HCT116 (cell line): ENCODE measurements around the gene HECW1.

ENCODE experiments used
- CBX3 ChIP-seq: IDR thresholded peaks from 2 replicates; pipeline ENCODE4 v1.6.1; 2012; ENCODE audit warnings: low read depth
- EZH2 ChIP-seq: fragments of 200-600 bp; sonication (generic); IDR thresholded peaks from 2 replicates; pipeline ENCODE4 v1.6.1; 2017; ENCODE audit warnings: antibody characterized with exemption, mixed run types
- POLR2AphosphoS5 ChIP-seq: IDR thresholded peaks from 2 replicates; pipeline ENCODE4 v1.6.1; 2011; ENCODE audit warnings: mild to moderate bottlenecking, low read depth, low read length, moderate library complexity

DNA sequence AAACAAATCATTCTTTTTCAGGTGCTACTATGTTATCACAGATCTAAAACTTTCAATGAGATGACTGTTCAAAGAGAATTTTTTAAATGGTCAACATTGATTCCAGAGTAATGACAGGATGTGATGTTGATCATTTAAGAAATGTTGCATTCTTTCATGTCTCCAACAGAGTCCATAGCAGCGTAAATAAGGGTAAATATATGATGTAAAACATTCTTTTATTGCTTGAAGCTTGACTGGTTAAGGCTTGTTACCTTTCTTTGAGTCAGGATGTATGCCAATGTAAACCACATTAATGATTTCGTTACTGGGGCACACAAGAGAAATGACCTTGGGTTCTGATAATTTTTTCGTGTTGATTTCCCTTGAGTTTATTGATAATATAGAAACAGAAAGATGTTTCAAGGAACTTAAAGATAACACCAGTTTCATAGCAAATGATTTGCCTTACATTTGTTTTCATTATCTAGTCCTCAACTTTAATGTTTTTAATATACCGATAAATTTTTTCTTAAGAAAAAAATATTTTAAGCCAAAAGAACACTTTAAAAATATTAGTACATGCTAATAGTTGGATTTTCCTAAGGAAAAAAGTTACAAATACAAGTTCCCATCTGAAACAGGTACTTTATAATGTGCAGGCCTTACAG is 473.9 kb downstream of the HECW1 start:
- TF ChIP-seq EZH2 (no peak), POLR2AphosphoS5 (no peak), CBX3 (no peak)
